ENCODE data around the gene NR5A1. TPM values are rescaled to one million over a fixed set of nuclear protein-coding genes. Genes with fewer than 3 reads are reported as not detected.

Gene NR5A1
- total RNA-seq, 1 experiment from 2014 or later: 0.09 TPM

DNA sequence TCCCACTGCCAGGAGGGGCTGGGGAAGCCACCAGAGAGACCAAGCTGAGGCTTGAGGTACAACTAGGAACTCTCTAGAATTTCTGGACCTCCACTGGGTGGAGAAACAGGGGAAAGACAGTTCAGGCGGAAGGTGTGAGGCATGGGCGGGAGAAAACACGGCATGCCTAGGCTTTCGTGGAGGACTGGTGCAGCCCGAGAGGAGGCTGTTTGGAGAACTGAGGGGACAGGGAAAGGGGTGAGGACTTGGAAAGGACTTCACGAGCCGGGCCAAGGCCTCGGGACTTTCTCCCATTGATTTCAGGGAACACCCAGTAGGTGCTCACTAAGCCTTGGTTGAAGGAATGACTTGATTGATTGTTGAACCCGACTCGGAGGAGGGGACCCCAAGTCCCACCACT lies 66.4 kb downstream of the NR5A1 start:
- H3K27ac Mint-ChIP-seq (ENCODE audit: unreplicated experiment): no peak overlapping the region
- no TSS peak for BruUV-seq (replicated peaks)
- no peaks in the 10 kb centered on the region for H3K4me1 ChIP-seq
- ChIA-PET POLR2A (no interaction called here), CTCF (interaction anchor here (0.7 kb wide), 1 partner anchor 75 kb away, joined by 3 read pairs; no protein-coding TSS in a partner anchor)
- no peak for DNase-seq
- H3K27me3 Mint-ChIP-seq (ENCODE audit: insufficient read depth, unreplicated experiment): peaks cover 2% of the 10 kb centered on the region
- H3K4me1 Mint-ChIP-seq (ENCODE audit: low read depth, unreplicated experiment): no peaks in the 10 kb centered on the region
- H3K4me3 Mint-ChIP-seq (ENCODE audit: unreplicated experiment): no peak overlapping the region
- TF ChIP-seq, protein P1, sequence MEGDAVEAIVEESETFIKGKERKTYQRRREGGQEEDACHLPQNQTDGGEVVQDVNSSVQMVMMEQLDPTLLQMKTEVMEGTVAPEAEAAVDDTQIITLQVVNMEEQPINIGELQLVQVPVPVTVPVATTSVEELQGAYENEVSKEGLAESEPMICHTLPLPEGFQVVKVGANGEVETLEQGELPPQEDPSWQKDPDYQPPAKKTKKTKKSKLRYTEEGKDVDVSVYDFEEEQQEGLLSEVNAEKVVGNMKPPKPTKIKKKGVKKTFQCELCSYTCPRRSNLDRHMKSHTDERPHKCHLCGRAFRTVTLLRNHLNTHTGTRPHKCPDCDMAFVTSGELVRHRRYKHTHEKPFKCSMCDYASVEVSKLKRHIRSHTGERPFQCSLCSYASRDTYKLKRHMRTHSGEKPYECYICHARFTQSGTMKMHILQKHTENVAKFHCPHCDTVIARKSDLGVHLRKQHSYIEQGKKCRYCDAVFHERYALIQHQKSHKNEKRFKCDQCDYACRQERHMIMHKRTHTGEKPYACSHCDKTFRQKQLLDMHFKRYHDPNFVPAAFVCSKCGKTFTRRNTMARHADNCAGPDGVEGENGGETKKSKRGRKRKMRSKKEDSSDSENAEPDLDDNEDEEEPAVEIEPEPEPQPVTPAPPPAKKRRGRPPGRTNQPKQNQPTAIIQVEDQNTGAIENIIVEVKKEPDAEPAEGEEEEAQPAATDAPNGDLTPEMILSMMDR (IDR thresholded peaks at IDR 0.05; ENCODE audit: insufficient read depth in 1 of 2, low read depth in 1 of 2, low read length in 1 of 2, severe bottlenecking in 1 of 2, unreplicated experiment in 1 of 2): no peak
- peaks cover 5% of the 10 kb centered on the region for H3K36me3 Mint-ChIP-seq (ENCODE audit: insufficient read depth, unreplicated experiment)
- no peaks in the 10 kb centered on the region for H3K9me3 ChIP-seq
- H3K27me3 ChIP-seq (replicated peaks; ENCODE audit: control insufficient read depth, insufficient read depth, low read length): no peaks in the 10 kb centered on the region
- no peaks in the 10 kb centered on the region for H3K36me3 ChIP-seq (ENCODE audit: control insufficient read depth, insufficient read depth, low read length)
- H3K9me3 Mint-ChIP-seq (ENCODE audit: unreplicated experiment): no peaks in the 10 kb centered on the region
- H3K4me3 ChIP-seq (ENCODE audit: low read depth, low read length): no peak overlapping the region
- intact Hi-C loops (cut with micrococcal nuclease; ENCODE audit: unreplicated experiment): no loop called here

DNA sequence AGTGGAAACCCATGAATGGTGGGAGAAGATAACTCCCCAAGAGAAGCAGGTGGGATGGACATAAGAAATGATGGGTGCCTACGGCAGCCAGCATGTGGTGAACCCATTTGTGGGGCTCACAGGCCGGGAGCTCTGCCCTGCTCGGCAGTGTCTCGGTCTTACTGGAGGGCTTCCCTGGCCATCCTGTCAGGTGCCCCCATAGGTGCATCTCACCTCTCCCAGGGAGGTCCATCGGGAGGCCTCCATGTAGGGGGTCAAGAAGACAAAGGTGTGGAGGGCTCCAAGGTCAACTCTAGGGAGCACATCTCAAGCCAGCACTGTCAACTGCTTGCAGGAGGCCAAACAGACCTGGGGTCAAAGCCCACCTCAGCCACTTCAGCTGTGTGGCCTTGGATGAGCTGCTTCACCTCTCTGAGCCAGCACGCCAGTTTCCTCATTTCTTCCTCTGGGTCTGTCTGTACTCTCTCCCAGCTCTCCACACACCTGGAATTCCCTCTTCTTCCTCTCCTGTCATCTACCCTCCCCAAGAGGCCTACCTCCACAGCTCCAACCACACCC lies 67.4 kb downstream of the NR5A1 start:
- H3K4me1 Mint-ChIP-seq (ENCODE audit: low read depth, unreplicated experiment): no peaks in the 10 kb centered on the region
- Histone ChIP-seq H3K4me1 (no peaks in the 10 kb centered on the region), H3K27me3 (replicated peaks; ENCODE audit: control insufficient read depth, insufficient read depth, low read length) (no peaks in the 10 kb centered on the region), H3K4me3 (ENCODE audit: low read depth, low read length) (no peak overlapping the region), H3K36me3 (ENCODE audit: control insufficient read depth, insufficient read depth, low read length) (no peaks in the 10 kb centered on the region), H3K9me3 (no peaks in the 10 kb centered on the region)
- intact Hi-C loops (cut with micrococcal nuclease; ENCODE audit: unreplicated experiment): no loop called here
- H3K9me3 Mint-ChIP-seq (ENCODE audit: unreplicated experiment): no peaks in the 10 kb centered on the region
- CTCF ChIA-PET: no interaction called here
- H3K27me3 Mint-ChIP-seq (ENCODE audit: insufficient read depth, unreplicated experiment): peaks cover 2% of the 10 kb centered on the region
- DNase-seq: no peak
- no peak overlapping the region for H3K27ac Mint-ChIP-seq (ENCODE audit: unreplicated experiment)
- POLR2A ChIA-PET: no interaction called here
- no TSS peak for BruUV-seq (replicated peaks)
- no peak overlapping the region for H3K4me3 Mint-ChIP-seq (ENCODE audit: unreplicated experiment)
- TF ChIP-seq, protein P1 (IDR thresholded peaks at IDR 0.05; ENCODE audit: insufficient read depth in 1 of 2, low read depth in 1 of 2, low read length in 1 of 2, severe bottlenecking in 1 of 2, unreplicated experiment in 1 of 2): no peak
- peaks cover 5% of the 10 kb centered on the region for H3K36me3 Mint-ChIP-seq (ENCODE audit: insufficient read depth, unreplicated experiment)

DNA sequence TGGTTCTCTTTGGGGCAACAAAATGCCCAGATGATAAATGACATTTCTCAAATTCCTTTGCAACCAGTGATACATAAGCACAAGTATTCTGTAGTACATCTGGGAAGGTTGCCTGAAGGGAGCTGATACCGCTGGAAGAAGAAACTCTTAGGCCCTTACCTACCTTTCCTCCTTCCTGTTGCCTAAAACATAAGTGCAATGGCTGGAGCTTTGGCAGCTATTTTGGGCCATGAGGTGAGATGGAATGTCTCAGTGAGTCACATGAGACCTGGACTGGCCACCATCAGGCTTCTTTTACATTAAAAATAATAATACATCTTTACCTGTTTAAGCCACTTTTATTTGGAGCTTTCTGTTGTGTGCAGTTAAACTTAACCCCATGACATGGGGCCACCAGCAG lies 68.1 kb downstream of the NR5A1 start:
- peaks cover 5% of the 10 kb centered on the region for H3K36me3 Mint-ChIP-seq (ENCODE audit: insufficient read depth, unreplicated experiment)
- H3K27me3 ChIP-seq (replicated peaks; ENCODE audit: control insufficient read depth, insufficient read depth, low read length): no peaks in the 10 kb centered on the region
- H3K27ac Mint-ChIP-seq (ENCODE audit: unreplicated experiment): no peak overlapping the region
- POLR2A ChIA-PET: no interaction called here
- no peaks in the 10 kb centered on the region for H3K9me3 ChIP-seq
- BruUV-seq (replicated peaks): no TSS peak
- H3K27me3 Mint-ChIP-seq (ENCODE audit: insufficient read depth, unreplicated experiment): peaks cover 2% of the 10 kb centered on the region
- H3K36me3 ChIP-seq (ENCODE audit: control insufficient read depth, insufficient read depth, low read length): no peaks in the 10 kb centered on the region
- CTCF ChIA-PET: no interaction called here
- TF ChIP-seq, protein P1 (IDR thresholded peaks at IDR 0.05; ENCODE audit: insufficient read depth in 1 of 2, low read depth in 1 of 2, low read length in 1 of 2, severe bottlenecking in 1 of 2, unreplicated experiment in 1 of 2): no peak
- intact Hi-C loops (cut with micrococcal nuclease; ENCODE audit: unreplicated experiment): no loop called here
- no peaks in the 10 kb centered on the region for H3K4me1 Mint-ChIP-seq (ENCODE audit: low read depth, unreplicated experiment)
- H3K4me1 ChIP-seq: no peaks in the 10 kb centered on the region
- no peak overlapping the region for H3K4me3 ChIP-seq (ENCODE audit: low read depth, low read length)
- no peak for DNase-seq
- H3K4me3 Mint-ChIP-seq (ENCODE audit: unreplicated experiment): no peak overlapping the region
- H3K9me3 Mint-ChIP-seq (ENCODE audit: unreplicated experiment): no peaks in the 10 kb centered on the region

All from Caco-2 (cell line).